NB4 (cell line): ENCODE results near the gene SLC16A9.

Experiments
- CTCF ChIP-seq: IDR thresholded peaks from one replicate; pipeline ENCODE4 v1.5.1; 2012; ENCODE audit warnings: low read depth, low read length
- POLR2A ChIP-seq: IDR thresholded peaks from 2 replicates; pipeline ENCODE4 v1.6.1; 2011; ENCODE audit warnings: mild to moderate bottlenecking; ENCODE audit not compliant: insufficient read length; ENCODE audit errors: extremely low read depth

GRCh38 chr10:59700709-59701108 is 8.9 kb downstream of the SLC16A9 start:
- TF ChIP-seq CTCF (no peak), POLR2A (no peak)
